Superior temporal gyrus (tissue), 1 donor: Measurements from ENCODE around the gene FCGBP.
"Not testable (repeated sequence)": the region's sequence is repeated elsewhere in the genome, so short reads cannot be mapped to it uniquely, and the experiment has no call there.

Experiments
- DNase-seq: peaks from one replicate; pipeline ENCODE4 v3.0.0-alpha.2; 2016; ENCODE audit errors: extremely low spot score

FCGBP gene

DNA sequence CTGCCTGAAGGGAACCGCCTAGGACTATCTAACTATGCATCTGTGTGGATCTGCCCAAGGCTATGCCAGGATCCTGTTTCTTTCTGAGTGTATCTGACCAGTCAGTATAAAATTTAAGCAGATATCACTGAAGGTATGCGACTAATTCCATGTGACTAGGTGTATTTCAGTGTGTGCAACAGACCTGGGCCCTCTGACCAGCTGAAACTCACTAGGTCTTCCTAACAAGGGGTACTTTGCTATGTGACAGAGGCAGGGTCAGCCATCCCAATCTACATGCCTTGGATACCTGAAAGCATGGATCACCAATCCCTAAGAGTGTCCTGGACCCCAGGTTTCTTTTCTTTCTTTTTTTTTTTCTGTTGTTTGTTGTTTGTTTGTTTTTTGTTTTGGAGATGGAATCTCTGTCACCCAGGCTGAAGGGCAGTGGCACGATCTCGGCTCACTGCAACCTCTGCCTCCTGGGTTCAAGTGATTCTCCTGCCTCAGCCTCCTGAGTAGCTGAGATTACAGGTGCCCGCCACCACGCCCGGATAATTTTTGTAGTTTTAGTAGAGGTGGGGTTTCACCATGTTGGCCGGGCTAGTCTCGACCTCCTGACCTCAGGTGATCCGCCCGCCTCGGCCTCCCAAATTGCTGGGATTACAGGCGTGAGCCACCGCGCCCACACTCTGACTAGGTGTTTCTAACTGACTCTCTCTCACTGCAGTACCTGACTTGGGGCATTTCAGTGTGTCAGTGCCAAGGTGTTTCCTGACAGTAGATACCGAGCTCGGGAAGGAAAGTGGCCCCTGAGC lies 43.5 kb downstream of the FCGBP start:
- DNase-seq, result no peak

GRCh38 chr19:39889872-39890754 lies 44.3 kb downstream of the FCGBP start:
- DNase-seq, result not testable (repeated sequence)

DNA sequence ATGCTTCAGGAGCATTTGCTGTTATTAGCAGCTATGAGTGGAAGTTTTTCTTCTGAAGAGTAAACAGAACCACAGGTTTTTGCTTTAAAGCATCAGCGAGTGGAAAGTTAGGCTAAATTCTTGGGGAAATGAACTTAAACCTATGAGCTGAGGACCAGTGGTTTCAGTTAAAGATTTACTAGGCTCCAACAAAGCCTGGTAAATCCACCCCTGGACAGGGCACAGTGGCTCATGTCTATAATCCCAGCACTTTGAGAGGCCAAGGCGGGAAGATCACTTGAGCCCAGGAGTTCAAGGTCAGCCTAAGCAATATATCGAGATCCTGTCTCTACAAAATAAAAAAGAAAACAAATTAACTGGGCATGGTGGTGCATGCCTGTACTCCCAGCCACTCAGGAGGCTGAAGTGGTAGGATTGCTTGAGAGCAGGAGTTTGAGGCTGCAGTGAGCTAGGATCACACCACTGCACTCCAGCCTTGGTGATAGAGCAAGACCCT lies 46.9 kb downstream of the FCGBP start:
- not testable (repeated sequence) for DNase-seq

DNA sequence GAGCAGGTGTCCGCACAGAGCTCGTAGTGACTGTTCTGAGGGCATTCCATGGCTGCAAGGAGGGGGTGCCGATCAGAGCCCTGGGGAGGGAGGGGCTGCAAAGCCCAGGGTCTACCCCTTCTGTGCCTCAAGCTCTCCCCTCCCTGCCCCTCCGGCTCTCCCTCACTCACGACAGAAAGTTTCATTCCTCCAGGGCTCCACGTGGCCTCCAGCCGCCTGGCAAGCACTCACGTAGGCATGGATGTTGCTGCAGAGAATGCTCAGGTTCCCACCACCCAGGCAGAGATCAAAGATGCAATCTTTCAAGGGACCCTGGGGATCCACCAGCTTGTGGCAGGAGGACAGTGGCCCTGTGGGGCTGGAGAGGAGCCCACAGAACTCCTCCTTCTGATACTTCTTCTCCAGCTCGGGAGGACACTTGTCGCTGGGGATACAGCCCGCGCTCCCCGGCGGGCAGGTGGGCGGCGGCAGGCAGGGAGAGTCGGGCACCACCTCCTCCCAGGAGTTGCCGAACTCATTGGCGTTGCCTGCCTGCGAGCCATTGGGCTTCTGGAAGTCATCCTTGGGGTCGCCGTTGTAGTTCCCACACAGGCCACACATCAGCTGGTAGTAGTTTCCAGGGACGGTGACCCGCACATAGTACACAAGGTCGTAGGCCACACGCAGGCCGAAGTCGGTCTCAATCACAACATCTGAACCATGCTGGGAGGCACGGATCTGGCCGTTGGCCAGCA lies 48.4 kb downstream of the FCGBP start:
- DNase-seq, result not testable (repeated sequence)

- DNase-seq, result not testable (repeated sequence)
Measured at GRCh38 chr19:39884721-39885120, 49.7 kb downstream of the FCGBP start.
